Spinal cord (tissue), 10 donors: ENCODE measurements around the gene RBM22. TPM values are rescaled to one million over a fixed set of nuclear protein-coding genes. Genes with fewer than 3 reads are reported as not detected.
A peak's percentile ranks its signal among the peaks of the same experiment; 100 is the strongest.

ENCODE experiments used
- DNase-seq, 6 donors: peaks; one replicate each; pipeline versions ENCODE4 v3.0.0 to v3.0.0-alpha.2; 2013 to 2015; ENCODE audit warnings: low spot score in 6 of 6, low read depth in 4 of 6
- H3K27ac ChIP-seq: one replicate; pipeline ENCODE4 v1.5.1; 2013; ENCODE audit warnings: low read depth, low read length, control low read depth
- H3K27me3 ChIP-seq: one replicate; pipeline ENCODE4 v1.6.1; 2013; ENCODE audit warnings: low read length; ENCODE audit not compliant: control insufficient read depth, insufficient read depth
- H3K36me3 ChIP-seq: one replicate; pipeline ENCODE4 v1.6.1; 2013; ENCODE audit warnings: low read length; ENCODE audit not compliant: control insufficient read depth, insufficient read depth
- H3K4me1 ChIP-seq: one replicate; pipeline ENCODE4 v1.6.1; 2013; ENCODE audit warnings: low read length; ENCODE audit not compliant: control insufficient read depth, insufficient read depth
- H3K4me3 ChIP-seq: one replicate; pipeline ENCODE4 v1.5.1; 2013; ENCODE audit warnings: low read depth, low read length, control low read depth
- H3K9me3 ChIP-seq: one replicate; pipeline ENCODE4 v1.6.1; 2013; ENCODE audit warnings: low read length; ENCODE audit not compliant: control insufficient read depth, insufficient read depth
- WGBS: methylation state at CpG from one replicate; pipeline ENCODE4 v1.1.5; 2013; ENCODE audit warnings: missing lambda C conversion rate; ENCODE audit not compliant: insufficient coverage; 5-methylcytosine and 5-hydroxymethylcytosine counted together
- polyA plus RNA-seq, 2 donors: library from polyadenylated mRNA; unstranded; fragments of 120-200 nt; gene quantifications; one replicate each; pipeline ENCODE4 v1.2.1, GENCODE V29; 2013; ENCODE audit not compliant: insufficient read length in 2 of 2
- total RNA-seq, 2 donors: library from RNA; depleted of rRNA in 1 of 2; stranded (reverse); fragments of 120-200 nt in 1 of 2; fragments of >200 nt in 1 of 2; gene quantifications; one replicate each; pipeline versions ENCODE4 v1.2.3 to v1.2.4, GENCODE V29; 2013 to 2014
- donor health status: healthy.

RBM22 gene
- total and polyA plus RNA-seq, 4 donors: 29.7 to 69.4 (median 54.7) TPM

DNA sequence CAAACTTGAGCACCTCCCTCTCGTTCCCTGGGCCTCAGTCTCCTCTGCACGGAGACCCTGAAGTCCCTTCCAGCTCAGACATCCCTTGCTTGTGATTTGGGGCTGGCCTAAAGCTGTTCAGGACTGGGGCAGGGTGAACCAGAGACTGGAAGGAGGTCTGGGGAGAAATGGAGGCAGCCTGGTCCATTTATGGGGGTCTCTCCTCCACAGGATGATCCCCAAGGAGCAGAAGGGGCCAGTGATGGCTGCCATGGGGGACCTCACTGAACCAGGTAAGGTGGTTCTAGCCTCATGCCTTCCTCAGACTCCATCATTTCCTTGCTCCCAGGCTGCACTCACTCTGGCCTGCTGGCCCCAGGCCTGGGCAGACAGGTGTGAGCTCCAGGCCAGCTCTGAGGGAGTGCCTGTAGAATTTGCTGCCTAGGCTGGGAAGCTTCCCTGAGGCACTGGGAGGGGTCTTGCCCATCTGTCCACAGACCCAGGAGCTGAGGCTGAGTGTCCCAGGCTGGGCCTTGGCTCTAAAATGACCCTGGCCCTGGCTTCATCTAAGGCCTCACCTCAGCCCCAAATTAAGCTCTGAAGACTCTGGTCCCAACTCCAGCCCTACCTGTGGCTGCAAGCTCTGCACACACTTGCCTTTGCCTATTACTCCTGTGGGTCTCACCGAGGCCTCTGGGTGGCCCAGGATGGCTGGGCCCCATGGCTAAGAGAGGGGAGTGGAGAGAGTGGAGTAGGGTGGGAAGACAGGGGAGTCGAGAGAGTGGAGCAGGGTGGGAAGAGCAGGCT, 37.9 kb downstream of the RBM22 start:
- no peak overlapping the region for H3K27ac ChIP-seq
- no peaks in the 10 kb centered on the region for H3K9me3 ChIP-seq
- 80% methylated on average over 1 of the region's 4 CpGs for WGBS
- no peak for DNase-seq
- H3K36me3 ChIP-seq: no peaks in the 10 kb centered on the region
- H3K4me3 ChIP-seq: no peak overlapping the region
- H3K27me3 ChIP-seq: no peaks in the 10 kb centered on the region
- H3K4me1 ChIP-seq: no peaks in the 10 kb centered on the region

DNA sequence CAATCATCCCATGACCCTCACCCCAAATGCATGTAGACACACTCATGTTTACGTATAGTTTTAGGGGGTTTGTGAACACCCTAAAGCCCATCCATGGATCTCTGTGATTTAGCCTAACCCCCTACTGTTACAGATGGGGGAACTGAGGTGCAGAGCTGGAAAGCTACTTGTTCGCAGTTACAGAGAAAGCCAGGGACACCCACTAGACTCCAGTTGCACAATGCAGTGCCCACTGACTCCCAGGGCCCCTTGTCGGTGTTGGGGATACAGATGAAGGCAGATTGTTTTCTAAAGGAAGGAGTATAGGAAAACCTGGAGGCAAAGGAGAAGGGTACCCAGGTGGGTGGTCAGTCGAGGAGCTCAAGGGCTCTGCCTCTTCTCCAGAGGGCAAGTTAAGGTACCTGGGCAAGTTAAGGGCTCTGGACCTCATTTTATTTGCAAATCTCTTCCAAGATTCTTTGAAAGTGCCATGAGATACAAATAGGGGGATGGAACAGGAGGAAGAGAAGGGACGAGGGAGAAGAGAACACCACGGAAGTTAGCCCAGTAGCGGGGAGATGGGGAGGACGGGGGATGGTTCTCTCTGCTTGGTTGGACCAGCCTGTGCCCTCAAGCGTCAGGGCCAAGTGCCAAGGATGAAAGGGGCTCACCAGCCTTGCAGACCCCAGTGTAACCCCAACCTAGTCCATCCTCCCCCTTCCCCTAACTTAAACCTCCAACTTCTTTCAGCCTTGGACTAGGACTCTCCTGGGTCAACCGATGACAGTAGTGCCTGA, 38.9 kb downstream of the RBM22 start:
- H3K9me3 ChIP-seq: no peaks in the 10 kb centered on the region
- H3K27me3 ChIP-seq: no peaks in the 10 kb centered on the region
- DNase-seq: no peak
- H3K36me3 ChIP-seq: no peaks in the 10 kb centered on the region
- H3K4me3 ChIP-seq: no peak overlapping the region
- WGBS: 81% methylated on average over 9 of the region's 10 CpGs
- H3K27ac ChIP-seq: no peak overlapping the region
- H3K4me1 ChIP-seq: peaks cover 5% of the 10 kb centered on the region

DNA sequence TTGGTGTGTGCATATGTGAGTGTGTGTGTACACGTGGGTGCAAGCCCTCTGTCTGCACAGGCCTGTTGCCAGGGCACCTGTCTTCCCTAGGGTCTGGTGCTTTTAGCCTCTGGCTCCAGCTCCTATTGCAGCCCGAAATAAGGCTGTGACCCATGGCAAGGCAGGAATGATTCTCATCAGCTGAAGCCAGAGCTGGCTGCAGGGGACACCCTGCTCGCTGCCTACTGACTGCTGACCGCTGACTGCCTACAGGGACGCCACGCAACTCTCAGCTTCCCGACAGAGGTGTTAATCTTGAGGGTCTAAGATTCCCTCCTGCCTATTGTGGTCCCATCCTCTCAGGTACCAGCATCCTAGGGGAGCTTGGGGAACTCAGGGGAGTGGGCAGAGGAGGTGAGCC, 39.8 kb downstream of the RBM22 start, which contains the start of gene MYOZ3:
MYOZ3 (plus strand) TSS at position 166 of the 400 bp plus-strand sequence. CDS start 1,691 bp downstream, outside the sequence.
- Histone ChIP-seq H3K4me3 (no peak within 1 kb of the TSS), H3K9me3 (no peaks in the 10 kb centered on the region), H3K4me1 (peaks cover 11% of the 10 kb centered on the region), H3K36me3 (no peaks in the 10 kb centered on the region), H3K27me3 (no peaks in the 10 kb centered on the region), H3K27ac (no peak within 1 kb of the TSS)
- peak in 1 of 6 donors; percentile 1 for DNase-seq
- WGBS: 51% methylated on average over 7 of the region's 7 CpGs

DNA sequence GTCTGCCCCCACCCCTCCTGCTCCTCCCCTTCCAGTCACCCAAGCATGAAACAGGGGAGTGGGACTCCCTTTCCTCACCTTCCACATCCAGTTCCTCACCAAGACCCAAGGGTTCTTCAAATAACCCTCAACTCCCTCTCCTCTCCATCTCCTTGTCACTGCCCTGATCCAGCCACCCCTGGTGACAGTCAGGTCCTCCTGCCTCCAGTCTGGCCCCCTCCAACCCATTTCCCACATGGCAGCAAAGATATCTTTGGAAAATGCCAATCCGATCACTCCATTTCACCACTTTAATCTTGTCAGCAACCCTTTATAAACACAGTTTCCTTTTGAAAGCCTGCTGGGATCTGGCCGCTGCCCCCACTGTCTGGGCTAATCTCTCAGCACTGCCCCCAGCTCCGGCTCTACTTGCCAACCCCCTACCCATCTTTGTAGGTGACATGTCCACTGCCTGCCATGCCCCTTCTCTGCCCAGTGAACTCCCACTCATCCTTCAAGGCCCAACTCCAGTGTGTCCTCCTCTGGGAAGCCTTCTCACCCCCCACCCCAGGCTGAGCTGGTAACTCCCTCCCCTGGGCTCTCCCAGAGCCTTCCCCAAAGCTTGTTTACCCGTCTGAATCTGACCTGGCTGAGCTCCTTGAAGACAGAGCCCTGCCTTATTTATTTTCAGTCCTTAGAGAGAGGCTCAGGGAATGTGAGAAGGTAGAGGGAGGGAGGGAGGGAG, 40.6 kb downstream of the RBM22 start:
- Histone ChIP-seq H3K9me3 (no peaks in the 10 kb centered on the region), H3K4me3 (no peak overlapping the region), H3K4me1 (peaks cover 13% of the 10 kb centered on the region), H3K27me3 (no peaks in the 10 kb centered on the region), H3K36me3 (no peaks in the 10 kb centered on the region), H3K27ac (no peak overlapping the region)
- WGBS: 47% methylated on average over 4 of the region's 4 CpGs
- peak in 1 of 6 donors; percentile 20 for DNase-seq

DNA sequence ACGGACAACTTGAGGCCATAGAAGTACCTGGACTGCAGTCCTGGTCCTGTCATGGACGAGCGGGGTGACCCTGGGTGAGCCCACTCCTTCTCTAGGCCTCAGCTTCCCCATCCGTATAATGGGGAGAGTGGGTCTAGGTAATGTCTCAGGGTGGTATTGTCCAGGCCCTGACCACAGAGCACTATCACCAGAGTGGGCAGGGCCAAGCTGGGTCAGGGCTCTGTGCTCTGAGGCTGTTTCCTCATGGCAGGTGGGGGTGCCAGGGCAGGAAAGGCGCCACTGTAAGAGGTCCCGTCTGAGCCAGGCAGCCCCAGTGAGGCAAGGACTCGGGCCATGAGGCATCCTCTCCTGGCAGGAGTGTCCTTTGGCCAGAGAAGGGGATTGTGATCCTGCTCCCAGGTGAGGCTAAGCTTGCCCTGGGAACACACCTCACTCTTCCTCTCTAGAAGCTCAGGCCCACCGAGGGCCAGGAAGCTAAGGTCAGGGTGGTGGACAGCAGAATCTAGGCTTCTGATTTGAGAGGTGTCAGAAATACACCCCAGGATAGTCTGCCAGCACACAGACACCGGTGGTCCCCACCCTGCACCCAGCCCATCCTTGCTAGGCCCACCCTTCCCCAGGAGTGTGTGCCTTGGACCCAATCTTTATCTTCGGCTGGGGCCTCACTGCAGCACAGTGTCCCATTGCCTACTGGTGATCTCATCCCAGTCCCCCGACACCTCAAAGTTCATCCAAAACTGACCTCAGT, 41.3 kb downstream of the RBM22 start:
- Histone ChIP-seq H3K27ac (no peak overlapping the region), H3K27me3 (no peaks in the 10 kb centered on the region), H3K4me3 (no peak overlapping the region), H3K4me1 (peaks cover 13% of the 10 kb centered on the region), H3K9me3 (no peaks in the 10 kb centered on the region), H3K36me3 (no peaks in the 10 kb centered on the region)
- 90% methylated on average over 9 of the region's 11 CpGs for WGBS
- DNase-seq: no peak

DNA sequence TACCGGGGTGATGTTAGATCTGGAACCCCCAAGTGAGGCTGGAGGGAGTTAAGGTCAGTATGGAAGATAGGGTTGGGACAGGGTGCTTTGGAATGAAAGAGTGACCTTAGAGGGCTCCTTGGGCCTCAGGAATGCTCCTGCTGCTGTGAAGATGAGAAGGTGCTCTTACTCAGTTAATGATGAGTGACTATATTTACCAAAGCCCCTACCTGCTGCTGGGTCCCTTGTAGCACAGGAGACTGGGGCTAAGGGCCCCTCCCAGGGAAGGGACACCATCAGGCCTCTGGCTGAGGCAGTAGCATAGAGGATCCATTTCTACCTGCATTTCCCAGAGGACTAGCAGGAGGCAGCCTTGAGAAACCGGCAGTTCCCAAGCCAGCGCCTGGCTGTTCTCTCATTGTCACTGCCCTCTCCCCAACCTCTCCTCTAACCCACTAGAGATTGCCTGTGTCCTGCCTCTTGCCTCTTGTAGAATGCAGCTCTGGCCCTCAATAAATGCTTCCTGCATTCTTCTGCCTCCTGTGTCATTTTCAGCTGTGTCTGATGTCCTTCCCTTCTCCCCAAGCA, 42.1 kb downstream of the RBM22 start:
- H3K27me3 ChIP-seq: no peaks in the 10 kb centered on the region
- H3K9me3 ChIP-seq: no peaks in the 10 kb centered on the region
- DNase-seq: no peak
- 56% methylated on average over 3 of the region's 3 CpGs for WGBS
- H3K27ac ChIP-seq: no peak overlapping the region
- H3K4me1 ChIP-seq: peaks cover 13% of the 10 kb centered on the region
- no peaks in the 10 kb centered on the region for H3K36me3 ChIP-seq
- H3K4me3 ChIP-seq: no peak overlapping the region

DNA sequence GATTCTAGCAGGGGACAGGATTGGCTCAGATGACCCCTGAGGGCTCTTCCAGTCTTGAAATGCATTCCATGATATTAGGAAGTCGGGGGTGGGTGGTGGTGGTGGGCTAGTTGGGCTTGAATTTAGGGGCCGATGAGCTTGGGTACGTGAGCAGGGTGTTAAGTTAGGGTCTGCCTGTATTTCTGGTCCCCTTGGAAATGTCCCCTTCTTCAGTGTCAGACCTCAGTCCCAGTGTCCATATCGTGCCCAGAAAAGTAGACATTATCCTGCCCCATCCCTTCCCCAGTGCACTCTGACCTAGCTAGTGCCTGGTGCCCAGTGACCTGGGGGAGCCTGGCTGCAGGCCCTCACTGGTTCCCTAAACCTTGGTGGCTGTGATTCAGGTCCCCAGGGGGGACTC, 42.7 kb downstream of the RBM22 start:
- peaks cover 18% of the 10 kb centered on the region for H3K4me1 ChIP-seq
- no peaks in the 10 kb centered on the region for H3K9me3 ChIP-seq
- H3K27ac ChIP-seq: no peak overlapping the region
- DNase-seq: no peak
- H3K27me3 ChIP-seq: no peaks in the 10 kb centered on the region
- 88% methylated on average over 1 of the region's 4 CpGs for WGBS
- no peaks in the 10 kb centered on the region for H3K36me3 ChIP-seq
- no peak overlapping the region for H3K4me3 ChIP-seq

DNA sequence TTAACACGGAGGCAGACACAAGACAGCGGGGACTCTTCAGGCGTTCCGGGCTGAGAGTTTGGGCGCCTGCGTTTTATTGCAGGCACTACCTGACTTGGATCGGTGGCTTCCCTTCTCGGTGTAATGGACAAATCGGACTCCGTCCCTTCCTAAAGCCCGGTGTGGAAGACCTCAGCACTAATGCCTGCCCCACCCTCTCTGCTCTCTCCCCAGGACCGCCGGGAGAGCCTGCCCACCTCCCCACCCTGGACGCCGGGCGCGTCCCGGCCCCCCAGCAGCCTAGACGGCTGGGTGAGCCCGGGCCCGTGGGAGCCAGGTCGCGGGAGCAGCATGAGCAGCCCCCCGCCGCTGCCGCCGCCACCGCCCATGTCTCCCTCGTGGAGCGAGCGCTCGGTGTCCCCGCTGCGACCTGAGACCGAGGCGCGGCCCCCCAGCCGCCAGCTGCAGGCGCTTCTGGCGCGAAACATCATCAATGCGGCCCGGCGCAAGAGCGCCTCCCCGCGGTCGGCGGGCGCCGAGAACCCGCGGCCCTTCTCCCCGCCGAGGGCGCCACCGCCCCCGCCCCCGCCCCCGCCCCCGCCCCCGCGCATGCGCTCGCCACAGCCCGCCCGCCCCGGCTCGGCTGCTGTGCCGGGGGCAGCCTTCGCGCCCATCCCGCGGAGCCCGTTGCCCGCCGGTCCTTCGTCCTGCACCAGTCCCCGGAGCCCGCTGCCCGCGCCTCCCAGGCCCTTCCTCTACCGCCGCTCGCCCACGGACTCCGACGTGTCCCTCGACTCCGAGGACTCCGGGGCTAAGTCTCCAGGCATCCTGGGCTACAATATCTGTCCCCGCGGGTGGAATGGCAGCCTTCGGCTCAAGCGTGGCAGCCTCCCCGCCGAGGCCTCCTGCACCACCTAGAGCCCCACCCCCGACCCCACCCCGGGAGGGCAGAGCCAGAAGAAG, 44.4 kb downstream of the RBM22 start:
- Histone ChIP-seq H3K27me3 (no peaks in the 10 kb centered on the region), H3K9me3 (no peaks in the 10 kb centered on the region), H3K4me1 (peaks cover 35% of the 10 kb centered on the region), H3K36me3 (no peaks in the 10 kb centered on the region), H3K4me3 (peak overlapping the region; percentile 51), H3K27ac (no peak overlapping the region)
- DNase-seq: peak in 4 of 6 donors; percentile 64 to 91 (median 81)
- under 1% methylated on average over 82 of the region's 99 CpGs for WGBS
